ENCODE results near the gene INPP5D. TPM values are rescaled to one million over a fixed set of nuclear protein-coding genes. Genes with fewer than 3 reads are reported as not detected.

Gene INPP5D
- total and polyA plus RNA-seq, 2 of the 13 experiments (the other 11 are each of a cell fraction or from before 2014, with no cell fraction given), result 16.7 to 18.0 TPM

DNA sequence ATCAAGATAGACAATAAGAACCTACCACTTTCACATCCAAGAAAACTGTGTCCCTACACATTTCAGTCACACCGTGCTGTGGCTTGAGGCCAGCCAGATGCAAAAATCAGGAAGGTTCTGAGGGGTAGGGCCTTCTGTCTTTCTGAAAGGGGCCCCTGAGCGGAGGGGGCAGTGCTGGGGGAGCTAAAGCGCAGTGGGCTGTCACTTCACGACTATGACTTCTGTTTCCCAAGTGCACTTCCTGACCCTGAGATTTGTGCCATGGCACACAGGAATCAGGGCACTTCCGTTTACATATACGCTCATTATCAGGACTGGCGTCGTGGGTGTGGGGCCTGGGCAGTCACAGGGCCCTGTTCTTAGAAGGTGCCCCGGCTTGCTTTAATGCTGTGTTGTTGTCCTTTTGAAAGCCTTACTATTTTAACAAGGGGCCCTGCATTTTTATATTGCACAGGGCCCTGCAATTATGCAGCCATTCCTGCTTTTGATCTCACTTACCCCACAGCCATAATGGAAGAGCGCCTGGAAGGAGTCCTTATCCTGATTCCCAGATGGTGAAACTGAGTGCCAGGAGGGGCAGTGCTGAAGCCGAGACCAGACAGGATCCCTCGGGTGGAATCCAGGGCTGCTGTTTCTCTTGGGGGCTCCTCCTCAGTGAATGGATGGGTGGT is 47.7 kb upstream of the INPP5D start (continued):
- TF ChIP-seq ZXDC (CRISPR knock-in tag; IDR thresholded peaks at IDR 0.05), result peak; percentile 35
- TF ChIP-seq EP300 (IDR thresholded peaks at IDR 0.05; ENCODE audit: low read depth in 2 of 2, low read length in 2 of 2), result peak in 1 of 2 experiments; percentile 55; a peak in 1 of 4 replicates
- TF ChIP-seq EP300 (CRISPR knock-in tag; IDR thresholded peaks at IDR 0.05; ENCODE audit: borderline replicate concordance), result no peak
- no peak for TF ChIP-seq DBP (CRISPR knock-in tag; IDR thresholded peaks at IDR 0.05; ENCODE audit: not compliant biosample characterization)
- no peak for TF ChIP-seq ZNF652 (CRISPR knock-in tag; IDR thresholded peaks at IDR 0.05; ENCODE audit: borderline replicate concordance, low read depth)
- TF ChIP-seq NONO (IDR thresholded peaks at IDR 0.05), result no peak
- no peak for TF ChIP-seq NONO (CRISPR knock-in tag; conservative IDR thresholded peaks at IDR 0.05)
- 0 out of 2 replicates have a peak, but pooled peaks have one; percentile 44 for TF ChIP-seq KDM5A (IDR thresholded peaks at IDR 0.05; ENCODE audit: borderline replicate concordance, low read length)
- peak; percentile 34; the same call in 1 of the 2 replicates for TF ChIP-seq FOXO1 (CRISPR knock-in tag; IDR thresholded peaks at IDR 0.05)
- no peak for TF ChIP-seq YEATS2 (CRISPR knock-in tag; IDR thresholded peaks at IDR 0.05; ENCODE audit: borderline replicate concordance)
- peak; percentile 28 for TF ChIP-seq YY1 (IDR thresholded peaks at IDR 0.05; ENCODE audit: insufficient read depth, insufficient replicate concordance, low read depth, low read length)
- TF ChIP-seq ZSCAN29 (CRISPR knock-in tag; conservative IDR thresholded peaks at IDR 0.05), result 0 out of 2 replicates have a peak, but pooled peaks have one; percentile 3
- TF ChIP-seq CTCF (CRISPR knock-in tag; IDR thresholded peaks at IDR 0.05), result no peak
- peak; percentile 12; the same call in 1 of the 2 replicates for TF ChIP-seq ZNF431 (CRISPR knock-in tag; IDR thresholded peaks at IDR 0.05; ENCODE audit: borderline replicate concordance, low read depth)
- TF ChIP-seq ZNF572 (CRISPR knock-in tag; IDR thresholded peaks at IDR 0.05), result peak; percentile 82; the same call in 1 of the 2 replicates
- TF ChIP-seq, protein P1, sequence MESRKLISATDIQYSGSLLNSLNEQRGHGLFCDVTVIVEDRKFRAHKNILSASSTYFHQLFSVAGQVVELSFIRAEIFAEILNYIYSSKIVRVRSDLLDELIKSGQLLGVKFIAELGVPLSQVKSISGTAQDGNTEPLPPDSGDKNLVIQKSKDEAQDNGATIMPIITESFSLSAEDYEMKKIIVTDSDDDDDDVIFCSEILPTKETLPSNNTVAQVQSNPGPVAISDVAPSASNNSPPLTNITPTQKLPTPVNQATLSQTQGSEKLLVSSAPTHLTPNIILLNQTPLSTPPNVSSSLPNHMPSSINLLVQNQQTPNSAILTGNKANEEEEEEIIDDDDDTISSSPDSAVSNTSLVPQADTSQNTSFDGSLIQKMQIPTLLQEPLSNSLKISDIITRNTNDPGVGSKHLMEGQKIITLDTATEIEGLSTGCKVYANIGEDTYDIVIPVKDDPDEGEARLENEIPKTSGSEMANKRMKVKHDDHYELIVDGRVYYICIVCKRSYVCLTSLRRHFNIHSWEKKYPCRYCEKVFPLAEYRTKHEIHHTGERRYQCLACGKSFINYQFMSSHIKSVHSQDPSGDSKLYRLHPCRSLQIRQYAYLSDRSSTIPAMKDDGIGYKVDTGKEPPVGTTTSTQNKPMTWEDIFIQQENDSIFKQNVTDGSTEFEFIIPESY (CRISPR knock-in tag; IDR thresholded peaks at IDR 0.05), result no peak
- no peak for TF ChIP-seq HDAC6 (IDR thresholded peaks at IDR 0.05; ENCODE audit: low read depth, low read length)
- TF ChIP-seq ZNF766 (CRISPR knock-in tag; IDR thresholded peaks at IDR 0.05; ENCODE audit: borderline replicate concordance), result 0 out of 2 replicates have a peak, but pooled peaks have one; percentile 31
- TF ChIP-seq, protein P2, sequence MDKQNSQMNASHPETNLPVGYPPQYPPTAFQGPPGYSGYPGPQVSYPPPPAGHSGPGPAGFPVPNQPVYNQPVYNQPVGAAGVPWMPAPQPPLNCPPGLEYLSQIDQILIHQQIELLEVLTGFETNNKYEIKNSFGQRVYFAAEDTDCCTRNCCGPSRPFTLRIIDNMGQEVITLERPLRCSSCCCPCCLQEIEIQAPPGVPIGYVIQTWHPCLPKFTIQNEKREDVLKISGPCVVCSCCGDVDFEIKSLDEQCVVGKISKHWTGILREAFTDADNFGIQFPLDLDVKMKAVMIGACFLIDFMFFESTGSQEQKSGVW (CRISPR knock-in tag; IDR thresholded peaks at IDR 0.05; ENCODE audit: borderline replicate concordance), result no peak
- no peak for TF ChIP-seq ZNF883 (CRISPR knock-in tag; IDR thresholded peaks at IDR 0.05; ENCODE audit: not compliant biosample characterization)
- TF ChIP-seq ATF1 (CRISPR knock-in tag; IDR thresholded peaks at IDR 0.05), result no peak
